Measurements from ENCODE around the gene KLHL6. TPM values are rescaled to one million over a fixed set of nuclear protein-coding genes. Genes with fewer than 3 reads are reported as not detected.

Gene KLHL6
- total RNA-seq, 1 experiment from 2014 or later: not detected

DNA sequence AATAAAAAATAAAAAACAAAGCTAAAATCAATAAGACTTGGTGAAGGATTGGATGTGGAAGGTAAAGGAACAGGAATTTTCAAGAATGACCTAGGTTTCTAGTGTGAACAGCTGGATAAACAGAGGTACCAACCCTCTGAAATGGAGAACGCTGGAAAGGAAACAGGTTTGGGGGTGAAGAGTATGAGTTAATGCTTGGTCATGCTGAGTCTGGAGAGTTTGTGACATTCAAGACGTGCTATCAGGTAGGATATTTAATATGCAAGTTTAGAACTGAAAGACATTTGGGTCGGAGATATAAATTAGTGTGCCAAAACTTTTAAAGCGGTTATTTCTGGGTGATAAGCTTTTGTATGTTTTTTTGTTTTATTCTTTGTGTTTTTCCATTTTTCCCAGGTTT, 11.4 kb upstream of the KLHL6 start:
- no peak for DNase-seq (ENCODE audit: low read depth)

DNA sequence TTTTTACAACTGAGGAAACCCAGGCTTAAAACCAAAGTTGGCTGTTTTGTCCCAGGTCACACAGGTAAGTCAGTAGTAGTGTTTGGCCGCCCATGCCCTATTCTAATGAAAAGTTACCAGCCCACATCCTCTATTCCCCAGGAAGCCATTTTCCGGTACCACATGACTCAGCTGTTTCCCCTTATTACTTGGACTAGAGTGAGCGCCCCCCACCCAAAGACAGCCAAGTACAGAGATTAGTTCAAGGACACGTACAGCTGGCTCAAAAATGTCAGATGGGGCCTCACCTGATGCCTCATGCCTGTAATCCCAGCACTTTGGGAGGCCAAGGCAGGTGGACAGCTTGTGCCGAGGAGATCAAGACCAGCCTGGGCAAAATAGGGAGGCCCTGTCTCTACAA, 8.5 kb upstream of the KLHL6 start:
- DNase-seq (ENCODE audit: low read depth): no peak

DNA sequence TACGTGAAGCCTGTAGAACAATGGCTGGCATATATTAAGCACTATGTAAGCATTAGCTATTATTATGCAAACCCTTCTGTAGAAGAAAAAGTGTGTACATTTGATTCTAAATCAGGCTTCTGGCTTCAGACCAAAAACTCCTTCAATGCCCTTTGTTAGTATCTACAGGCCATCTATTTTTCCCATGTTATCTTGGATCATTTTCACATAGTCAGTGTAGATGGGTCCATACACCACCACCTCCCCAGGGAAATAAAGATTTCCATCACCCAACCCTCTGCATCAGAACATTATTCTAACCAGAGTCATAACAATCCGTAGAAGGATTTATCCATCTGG, 8.0 kb upstream of the KLHL6 start:
- no peak for DNase-seq (ENCODE audit: low read depth)

DNA sequence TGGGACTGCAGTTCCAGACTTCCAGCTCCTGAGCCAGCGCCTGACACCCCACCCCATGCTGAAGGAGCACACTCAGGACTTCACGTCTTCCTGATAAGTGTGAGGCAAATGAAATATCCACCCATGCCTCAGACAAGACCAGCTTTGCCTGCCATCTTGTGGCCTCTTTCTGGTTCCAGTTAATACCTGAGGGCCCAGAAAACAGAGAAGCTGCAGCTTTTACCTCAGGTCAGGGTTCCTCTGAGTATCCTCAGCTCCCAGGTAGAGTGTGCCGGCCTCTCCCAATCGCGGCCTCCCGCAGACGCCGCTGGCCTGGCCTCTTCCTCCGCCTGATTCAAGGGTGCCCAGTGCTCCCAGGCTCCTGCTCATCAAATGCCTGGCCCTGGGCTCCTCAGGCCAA, 5.1 kb upstream of the KLHL6 start:
- DNase-seq (ENCODE audit: low read depth): peak; percentile 19

DNA sequence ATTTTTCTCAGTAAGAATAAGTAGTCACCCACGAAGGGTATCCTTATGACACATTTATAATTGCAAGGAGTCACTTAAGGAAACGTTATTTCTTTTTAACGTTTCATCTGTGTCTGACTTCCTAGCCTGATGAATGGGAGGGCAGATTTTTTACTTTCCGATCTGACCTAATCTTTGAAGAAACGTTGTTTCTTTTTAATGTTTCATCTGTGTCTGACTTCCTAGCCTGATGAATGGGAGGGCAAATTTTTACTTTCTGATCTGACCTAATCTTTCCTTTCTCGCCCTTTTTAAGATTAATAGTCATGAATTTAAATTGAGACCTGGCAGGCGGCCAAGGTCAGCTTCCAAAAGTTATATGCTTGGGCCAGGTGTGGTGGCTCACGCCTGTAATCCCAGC, 3.0 kb upstream of the KLHL6 start:
- DNase-seq (ENCODE audit: low read depth): no peak

DNA sequence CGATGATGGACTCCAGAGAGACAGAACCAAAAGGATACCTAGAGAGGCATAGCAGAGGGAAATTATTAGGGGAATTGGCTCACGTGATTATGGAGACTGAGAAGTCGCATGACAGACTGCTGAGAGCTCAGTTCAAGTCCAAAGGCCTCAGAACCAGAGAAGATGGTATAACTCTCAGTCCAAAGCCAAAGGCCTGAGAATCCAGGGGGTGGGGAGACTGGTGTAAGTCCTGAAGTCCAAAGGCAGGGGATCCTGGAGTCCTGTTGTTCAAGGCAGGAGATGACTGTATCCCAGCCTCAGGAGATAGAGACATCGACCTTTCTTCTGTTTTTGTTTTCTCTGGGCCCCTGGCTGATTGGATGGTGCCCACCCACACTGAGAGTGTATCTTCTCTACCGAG, 1.2 kb upstream of the KLHL6 start:
- DNase-seq (ENCODE audit: low read depth): no peak

DNA sequence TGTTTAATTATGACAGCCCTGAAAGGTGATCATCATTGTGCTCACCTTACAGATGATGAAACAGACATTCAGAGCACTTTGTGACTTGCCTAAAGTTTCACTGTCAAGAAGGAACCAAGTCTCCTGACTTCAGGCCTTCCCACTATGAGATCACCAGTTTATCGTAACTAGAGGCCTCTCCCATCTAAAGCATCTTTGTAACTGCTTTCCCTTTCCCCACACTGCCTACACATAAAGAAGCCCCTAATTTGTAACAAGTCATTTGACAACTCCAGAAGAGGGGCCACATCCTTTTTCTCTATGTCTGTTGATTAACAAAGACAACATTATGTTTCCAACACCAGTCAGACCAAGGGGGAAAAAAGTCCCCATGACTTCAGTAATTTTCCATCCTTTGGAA, 1.1 kb downstream of the KLHL6 start:
- no peak for DNase-seq (ENCODE audit: low read depth)

DNA sequence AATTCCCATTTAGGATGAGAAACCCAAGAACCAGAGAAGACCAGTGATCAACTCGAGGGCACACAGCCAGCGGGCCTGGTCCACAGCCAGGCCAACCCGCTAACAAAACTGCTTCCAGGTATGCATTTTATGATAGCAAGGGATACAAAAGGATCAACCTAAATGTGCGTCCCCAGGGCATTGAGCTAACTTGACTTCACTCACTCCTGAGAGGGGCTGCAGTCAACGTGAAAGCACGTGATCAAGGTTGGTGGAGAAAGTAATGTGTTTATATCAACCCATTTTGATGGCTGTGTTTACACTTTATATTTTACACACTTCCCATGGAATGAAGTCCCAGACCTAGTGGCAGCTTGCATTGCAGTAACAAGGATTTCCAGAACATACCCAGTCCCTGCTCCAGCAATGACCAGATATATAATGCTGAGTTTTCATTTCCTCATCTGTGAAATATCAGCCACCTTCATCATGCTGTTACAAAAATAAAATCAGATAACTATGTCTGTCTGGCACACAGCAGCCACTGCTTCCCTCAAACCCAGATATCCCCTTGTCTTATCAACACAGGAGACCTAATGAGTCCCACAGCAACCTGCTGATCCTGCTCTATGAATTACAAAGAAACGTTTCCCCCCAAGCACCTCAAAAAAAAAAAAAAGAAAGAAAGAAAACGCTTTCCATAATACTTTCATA, 2.0 kb downstream of the KLHL6 start:
- DNase-seq (ENCODE audit: low read depth): no peak

DNA sequence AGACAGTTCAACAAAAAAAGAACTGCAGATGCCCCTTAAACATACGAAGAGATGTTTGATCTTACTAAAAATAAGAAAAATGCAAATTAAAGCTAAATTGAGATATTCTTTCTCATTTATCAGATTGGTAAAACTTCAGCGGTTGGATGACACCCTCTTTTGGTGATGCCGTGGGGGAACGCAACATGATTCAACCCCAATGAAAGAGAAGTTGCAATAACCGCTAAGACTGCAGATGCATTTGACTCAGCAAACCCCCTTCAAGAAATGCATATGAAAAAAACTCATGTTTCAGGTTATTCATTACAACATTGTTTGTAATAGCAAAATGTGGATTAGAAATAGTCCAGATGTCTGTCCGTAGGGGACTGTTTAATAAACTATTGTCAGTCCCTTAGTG, 3.6 kb downstream of the KLHL6 start:
- DNase-seq (ENCODE audit: low read depth): no peak

DNA sequence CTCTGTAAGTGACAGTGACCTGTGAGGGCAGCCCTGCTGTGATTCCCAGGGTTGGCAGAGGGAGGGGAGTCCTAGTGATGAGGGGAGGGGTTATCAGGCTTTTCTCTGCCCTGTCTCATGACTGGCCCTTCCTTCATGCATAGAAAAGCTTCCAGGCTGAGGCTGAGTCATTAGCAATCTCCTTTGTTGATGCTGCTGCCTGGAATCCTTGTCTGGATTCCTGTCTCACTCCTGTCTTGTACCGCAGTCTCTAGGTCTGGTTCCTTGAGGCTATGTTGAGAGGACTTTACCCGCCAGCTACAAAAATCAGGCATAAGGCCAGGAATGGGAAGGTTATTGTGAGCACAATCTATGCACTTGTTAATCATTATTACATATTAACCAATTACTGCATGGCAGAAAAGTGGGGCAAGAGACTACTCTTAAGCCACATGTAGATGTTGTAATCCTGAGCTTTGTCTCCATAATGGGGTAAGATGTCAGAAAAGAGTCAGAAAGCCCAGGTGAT, 7.2 kb downstream of the KLHL6 start:
- peak; percentile 83 for DNase-seq (ENCODE audit: low read depth)

DNA sequence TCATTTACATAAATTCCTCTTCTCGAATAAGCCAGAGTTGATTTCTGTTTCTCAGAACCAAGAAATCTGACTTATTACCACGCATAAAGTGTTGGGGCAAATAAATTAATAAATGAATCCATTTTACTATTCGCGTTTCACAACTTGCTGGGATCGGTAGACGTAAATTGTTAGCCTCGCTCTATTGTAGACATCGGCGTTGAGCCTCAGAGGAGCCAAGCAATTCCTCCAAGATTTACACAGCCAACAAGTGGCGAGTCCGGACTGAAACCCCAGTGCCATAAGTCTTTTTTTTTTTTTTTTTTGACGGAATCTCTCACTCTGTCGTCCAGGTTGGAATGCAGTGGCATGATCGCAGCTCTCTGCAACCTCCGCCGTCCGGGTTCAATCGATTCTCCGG, 8.9 kb downstream of the KLHL6 start:
- no peak for DNase-seq (ENCODE audit: low read depth)

DNA sequence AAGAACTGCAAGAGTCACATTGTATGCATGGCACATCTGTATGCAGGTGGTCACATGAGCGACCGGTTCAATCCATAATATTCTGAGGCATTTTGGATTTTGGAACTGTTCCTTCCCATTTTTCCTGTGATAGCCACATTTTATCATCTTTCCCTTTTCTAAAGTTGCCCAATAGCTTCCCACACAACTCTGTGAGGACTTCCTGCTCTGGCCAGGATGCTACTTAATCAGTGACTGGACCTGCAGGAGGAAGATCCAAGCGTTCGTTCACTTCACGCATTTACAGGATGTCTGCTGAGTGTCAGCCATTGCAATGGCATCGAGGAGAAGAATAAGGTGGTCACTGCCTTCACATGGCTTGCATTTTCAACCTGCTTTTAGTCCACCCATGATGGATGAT, 9.8 kb downstream of the KLHL6 start:
- DNase-seq (ENCODE audit: low read depth): no peak

DNA sequence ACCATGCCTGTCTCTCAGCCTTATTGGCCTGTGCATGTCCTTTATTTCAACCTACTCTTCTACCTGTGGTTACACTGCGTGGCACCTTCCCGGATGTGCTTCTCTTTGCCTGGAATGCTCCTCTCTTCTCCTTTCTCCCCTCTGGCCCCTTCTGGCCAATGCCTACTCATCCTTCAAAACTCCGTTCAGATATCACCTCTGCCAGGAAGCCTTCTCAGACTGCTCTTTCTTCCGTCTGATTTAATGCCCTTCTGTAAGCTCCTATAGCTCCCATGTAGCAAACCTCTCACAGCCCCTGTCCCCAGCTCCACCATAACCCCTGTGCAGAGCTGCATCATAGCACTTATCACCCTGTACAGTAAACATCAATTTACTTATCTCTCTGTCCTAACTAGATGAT, 13.2 kb downstream of the KLHL6 start:
- DNase-seq (ENCODE audit: low read depth): no peak

DNA sequence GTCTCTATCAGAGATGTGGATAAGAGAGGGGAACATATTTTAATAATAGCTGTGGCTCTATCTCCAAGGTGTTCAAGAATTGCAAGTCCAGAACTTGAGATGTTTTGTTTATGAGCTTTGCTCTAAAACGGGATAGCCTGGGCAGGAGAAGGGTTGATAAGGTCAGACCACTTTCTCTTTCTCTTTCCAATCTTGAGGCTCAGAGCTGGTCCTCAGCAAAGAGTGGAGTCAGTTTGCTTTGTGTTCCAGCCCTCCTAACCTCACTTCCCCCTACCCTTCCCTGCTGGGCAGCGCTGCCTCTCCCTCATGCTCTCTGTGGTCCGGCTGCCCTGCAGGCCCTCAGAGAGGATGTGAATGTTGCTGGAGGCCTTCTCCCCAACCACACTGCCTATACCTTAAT, 13.8 kb downstream of the KLHL6 start:
- peak; percentile 17 for DNase-seq (ENCODE audit: low read depth)

DNA sequence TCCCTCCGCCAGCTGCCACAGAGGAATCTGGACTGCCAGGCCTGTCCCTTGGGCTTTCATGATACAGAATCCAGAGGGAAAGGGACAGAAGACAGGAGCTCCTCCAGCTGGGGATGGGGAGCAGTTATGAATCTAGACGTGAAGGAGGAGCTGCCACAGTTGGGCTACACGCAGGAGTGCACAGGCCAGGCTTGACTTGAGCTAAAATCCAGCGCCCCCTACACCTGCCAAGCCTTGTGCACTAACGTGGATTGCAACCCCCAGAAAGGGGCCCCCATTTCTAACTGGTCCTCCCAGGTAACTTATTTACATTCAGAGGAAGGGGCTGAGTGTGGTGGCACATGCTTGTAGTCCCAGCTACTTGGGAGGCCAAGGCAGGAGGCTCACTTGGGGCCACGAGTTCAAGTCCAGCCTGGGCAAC, 14.3 kb downstream of the KLHL6 start:
- no peak for DNase-seq (ENCODE audit: low read depth)

DNA sequence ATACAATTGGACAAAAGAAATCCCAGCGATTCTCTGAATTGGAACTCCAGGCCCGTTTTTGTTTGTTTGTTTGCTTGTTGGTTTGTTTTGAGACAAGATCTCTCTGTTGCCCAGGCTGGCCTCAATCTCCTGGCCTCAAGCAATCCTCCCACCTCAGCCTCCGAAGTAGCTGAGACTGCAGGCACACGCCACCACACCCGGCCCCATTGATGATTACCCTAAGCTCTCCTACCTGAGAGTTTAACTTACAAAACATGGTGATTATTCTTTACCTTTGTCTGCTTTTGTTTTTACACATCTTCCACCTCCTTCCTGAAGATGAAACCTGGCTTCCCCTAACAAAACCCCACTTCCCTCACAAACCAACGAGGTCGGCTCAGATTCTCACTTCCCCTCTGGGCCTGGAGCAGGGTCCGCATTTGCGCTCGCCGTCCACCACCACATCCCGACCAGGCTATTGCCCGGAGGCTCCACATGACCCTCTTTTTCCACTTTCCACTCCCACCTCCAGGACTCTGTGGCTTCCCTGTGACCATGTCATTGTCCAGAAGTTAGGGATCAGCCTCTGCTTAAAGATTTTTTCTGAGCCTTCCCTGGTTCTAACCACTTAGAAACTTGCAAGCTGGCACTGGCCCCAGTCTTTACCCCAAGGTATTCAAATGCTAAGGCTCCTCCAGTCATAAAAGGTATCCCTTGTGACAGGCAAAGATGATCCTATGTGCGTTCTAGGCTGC, 14.8 kb downstream of the KLHL6 start:
- DNase-seq (ENCODE audit: low read depth): no peak

DNA sequence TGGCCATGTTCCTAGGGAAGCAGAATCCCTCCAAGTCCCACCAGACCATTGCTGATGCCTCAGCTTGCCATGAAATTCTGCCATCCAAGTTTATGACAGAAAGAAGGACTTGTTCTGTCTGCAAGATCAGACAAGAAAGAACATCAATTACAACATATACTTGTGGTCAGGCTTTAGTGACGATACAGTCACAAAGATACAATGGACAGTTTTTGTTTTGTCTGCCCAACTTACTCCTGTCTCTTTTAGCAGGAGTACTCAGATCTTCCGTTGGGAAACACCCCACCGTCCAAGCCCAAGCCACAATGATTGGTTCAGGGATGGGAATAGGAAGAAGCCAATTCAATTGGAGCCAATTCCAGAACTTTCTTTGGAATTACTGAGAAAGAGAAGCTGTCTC, 15.7 kb downstream of the KLHL6 start:
- DNase-seq (ENCODE audit: low read depth): no peak

DNA sequence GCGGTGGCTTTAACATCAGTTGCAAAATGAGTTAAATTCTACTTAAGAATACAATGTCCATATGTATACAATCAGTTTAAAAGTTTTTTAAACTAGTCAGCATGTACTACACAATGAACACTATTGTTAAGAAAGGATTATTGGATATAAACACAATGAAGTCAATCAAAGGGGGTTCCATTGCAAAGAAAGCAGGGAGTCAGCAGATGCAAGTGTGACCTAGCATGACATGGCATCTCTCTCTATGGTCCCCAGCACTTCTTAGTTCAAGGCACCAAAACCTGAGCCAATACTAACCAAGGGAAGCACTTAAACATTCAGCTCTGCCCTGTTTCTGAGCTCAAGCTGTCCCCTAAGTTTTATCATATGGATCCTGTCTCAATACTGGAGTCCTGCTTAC, 17.0 kb downstream of the KLHL6 start:
- DNase-seq (ENCODE audit: low read depth): no peak

DNA sequence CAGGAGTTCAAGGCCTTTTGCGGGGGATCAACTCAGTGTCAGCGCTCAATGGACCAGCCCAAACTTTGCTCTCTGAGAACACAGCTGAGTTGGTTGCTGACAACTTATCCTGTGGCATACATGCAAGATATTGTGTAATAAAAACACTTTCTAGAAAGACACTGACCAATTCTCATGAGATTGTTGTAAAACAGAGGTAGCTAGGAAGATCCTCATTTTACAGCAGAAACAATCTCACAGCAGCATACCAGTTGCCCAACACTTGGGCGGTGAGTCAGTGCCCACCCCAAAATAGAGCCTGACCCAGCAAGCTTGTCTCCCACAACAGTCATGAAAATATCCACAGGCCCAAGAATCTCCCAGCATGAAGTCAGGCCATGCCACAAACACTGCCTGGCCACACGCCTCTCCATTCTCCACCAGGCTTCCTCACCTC, 18.2 kb downstream of the KLHL6 start:
- peak; percentile 62 for DNase-seq (ENCODE audit: low read depth)

DNA sequence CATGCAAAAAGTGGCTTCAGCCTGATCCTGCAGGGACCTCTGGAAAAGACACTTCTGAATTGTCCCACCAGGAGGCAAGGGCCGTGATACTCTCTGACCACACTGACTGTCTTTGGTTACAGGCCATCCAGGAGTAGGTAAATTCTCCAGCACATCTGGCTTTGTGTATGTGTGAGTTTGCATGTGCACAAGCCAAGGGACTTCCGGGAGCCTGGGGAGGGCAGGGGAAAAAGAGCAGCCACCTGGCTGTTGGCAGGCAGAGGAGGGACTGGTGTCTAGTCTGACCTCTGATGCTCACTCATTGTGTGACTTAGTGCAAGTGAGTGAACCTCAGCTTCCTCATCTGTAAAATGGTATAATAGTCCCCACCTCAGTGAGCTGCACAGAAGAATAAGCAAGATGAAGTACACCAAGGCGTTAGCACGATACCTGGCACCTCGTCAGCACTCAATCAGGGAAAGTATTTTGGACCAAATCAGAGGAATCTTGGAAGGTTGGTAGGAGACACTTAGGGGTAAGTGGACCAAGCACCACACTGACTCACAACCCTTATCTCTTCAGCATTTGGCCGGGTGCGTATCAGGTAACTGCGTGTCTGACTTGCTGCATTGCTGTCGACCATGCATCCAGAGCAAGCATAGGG, 19.1 kb downstream of the KLHL6 start:
- DNase-seq (ENCODE audit: low read depth): no peak

DNA sequence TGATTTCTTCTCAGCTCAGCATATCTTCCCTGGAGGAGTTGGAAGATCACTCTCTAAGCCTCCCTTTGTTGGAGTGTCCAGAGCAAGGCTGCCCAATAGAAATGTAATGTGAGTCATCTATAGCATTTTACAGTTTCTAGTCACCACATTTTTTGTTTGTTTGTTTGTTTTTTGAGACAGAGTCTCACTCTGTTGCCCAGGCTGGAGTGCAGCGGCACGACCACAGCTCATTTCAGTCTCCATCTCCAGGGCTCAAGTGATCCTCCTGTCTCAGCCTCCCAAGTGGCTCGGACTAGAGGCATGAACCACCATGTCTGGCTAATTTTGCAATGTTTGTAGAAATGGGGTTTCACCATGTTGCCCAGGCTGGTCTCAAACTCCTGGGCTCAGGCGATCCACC, 21.3 kb downstream of the KLHL6 start:
- DNase-seq (ENCODE audit: low read depth): peak; percentile 48

DNA sequence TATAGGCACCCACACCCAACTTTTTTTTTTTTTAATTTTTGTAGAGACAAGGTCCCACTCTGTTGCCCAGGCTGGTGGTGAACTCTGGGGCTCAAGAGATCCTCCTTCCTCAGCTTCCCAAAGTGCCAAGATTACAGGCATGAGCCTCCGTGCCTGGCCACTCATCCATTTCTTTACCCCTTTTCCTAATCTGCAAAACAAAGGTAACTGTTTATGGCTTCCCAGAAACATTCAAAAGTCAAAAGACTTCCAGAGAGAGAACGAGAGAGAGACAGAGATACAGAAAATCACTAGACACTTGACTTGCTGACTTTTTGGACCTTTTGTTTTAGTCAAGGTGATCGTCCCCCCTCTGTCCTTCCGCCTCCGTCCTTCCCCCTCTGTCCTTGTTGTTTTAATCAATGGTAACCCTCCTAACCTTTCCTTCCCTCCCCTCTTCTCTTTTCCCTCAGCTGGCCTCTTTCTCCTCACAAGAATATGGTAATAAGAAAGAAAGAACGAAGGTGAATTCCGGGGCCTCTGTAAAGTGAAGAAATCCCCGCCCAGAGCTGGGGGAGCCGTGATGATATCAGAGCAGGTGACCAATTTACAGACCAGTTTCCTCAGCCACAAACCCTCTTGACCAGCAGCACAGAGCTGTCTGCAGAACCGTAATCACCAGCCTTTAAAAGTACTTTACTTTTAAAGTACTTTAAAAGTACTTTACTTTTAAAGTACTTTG, 21.9 kb downstream of the KLHL6 start:
- no peak for DNase-seq (ENCODE audit: low read depth)

All from M059J (cell line).